Gastroesophageal sphincter (tissue), 4 donors: ENCODE results near the gene CFAP251. TPM values are rescaled to one million over a fixed set of nuclear protein-coding genes. Genes with fewer than 3 reads are reported as not detected.
A peak's percentile ranks its signal among the peaks of the same experiment; 100 is the strongest.

Experiments
- ATAC-seq: fragments of 150-250 bp; one replicate; pipeline ENCODE4 v1.9.1; 2016; ENCODE audit warnings: mild to moderate bottlenecking, moderate library complexity
- H3K27ac ChIP-seq, 4 donors: fragments of 200-600 bp; sonication (generic) in 3 of 4; 1 replicate in 3 of 4; 2 replicates in 1 of 4; pipeline ENCODE4 v1.5.1; 2016 to 2019
- H3K27me3 ChIP-seq: fragments of 200-600 bp; sonication (generic); one replicate; pipeline ENCODE4 v1.5.1; 2019
- H3K36me3 ChIP-seq, 2 donors: fragments of 200-600 bp; sonication (generic); one replicate each; pipeline ENCODE4 v1.5.1; 2019; ENCODE audit warnings: control low read depth in 1 of 2
- H3K4me1 ChIP-seq, 3 donors: fragments of 200-600 bp; sonication (generic); 1 replicate in 2 of 3; 2 replicates in 1 of 3; pipeline ENCODE4 v1.5.1; 2016 to 2019; ENCODE audit warnings: control low read depth in 2 of 3
- H3K4me3 ChIP-seq, 2 donors: fragments of 200-600 bp; sonication (generic); one replicate each; pipeline ENCODE4 v1.5.1; 2019; ENCODE audit warnings: mild to moderate bottlenecking in 1 of 2, moderate library complexity in 1 of 2
- H3K9me3 ChIP-seq, 3 donors: fragments of 200-600 bp; sonication (generic); one replicate each; pipeline ENCODE4 v1.5.1; 2017 to 2019; ENCODE audit warnings: control low read depth in 2 of 3
- EP300 ChIP-seq: sonication (generic); formaldehyde crosslinking; IDR thresholded peaks from one replicate; pipeline ENCODE4 v1.6.1; 2017; ENCODE audit warnings: antibody characterized with exemption, mild to moderate bottlenecking
- POLR2A ChIP-seq, 2 donors: fragments of 450-650 bp; IDR thresholded peaks; one replicate each; pipeline ENCODE4 v1.6.1; 2017; ENCODE audit warnings: antibody characterized with exemption in 2 of 2, mild to moderate bottlenecking in 2 of 2, moderate library complexity in 1 of 2
- POLR2AphosphoS5 ChIP-seq: sonication (generic); formaldehyde crosslinking; IDR thresholded peaks from one replicate; pipeline ENCODE4 v1.6.1; 2017; ENCODE audit warnings: antibody characterized with exemption
- WGBS, 2 donors: methylation state at CpG; one replicate each; pipeline ENCODE4 v1.1.5; 2018; ENCODE audit warnings: low coverage in 1 of 2; 5-methylcytosine and 5-hydroxymethylcytosine counted together
- total RNA-seq, 4 donors: library from RNA; depleted of rRNA; stranded (reverse); fragments of >200 nt; gene quantifications; one replicate each; pipeline ENCODE4 v1.1.0, GENCODE V29; 2016
- TF ChIP-seq, protein P1 (sequence below), 4 experiments: fragments of 200-600 bp in 2 of 4; fragments of 450-650 bp in 2 of 4; sonication (generic) in 1 of 4; IDR thresholded peaks; one replicate each; pipeline ENCODE4 v1.5.1; 2017 to 2019; ENCODE audit warnings: antibody characterized with exemption in 4 of 4, mild to moderate bottlenecking in 2 of 4, moderate library complexity in 2 of 4

Gene CFAP251
- total RNA-seq, 4 donors from 2014 or later = 0.35 to 1.9 (median 1.2) TPM

DNA sequence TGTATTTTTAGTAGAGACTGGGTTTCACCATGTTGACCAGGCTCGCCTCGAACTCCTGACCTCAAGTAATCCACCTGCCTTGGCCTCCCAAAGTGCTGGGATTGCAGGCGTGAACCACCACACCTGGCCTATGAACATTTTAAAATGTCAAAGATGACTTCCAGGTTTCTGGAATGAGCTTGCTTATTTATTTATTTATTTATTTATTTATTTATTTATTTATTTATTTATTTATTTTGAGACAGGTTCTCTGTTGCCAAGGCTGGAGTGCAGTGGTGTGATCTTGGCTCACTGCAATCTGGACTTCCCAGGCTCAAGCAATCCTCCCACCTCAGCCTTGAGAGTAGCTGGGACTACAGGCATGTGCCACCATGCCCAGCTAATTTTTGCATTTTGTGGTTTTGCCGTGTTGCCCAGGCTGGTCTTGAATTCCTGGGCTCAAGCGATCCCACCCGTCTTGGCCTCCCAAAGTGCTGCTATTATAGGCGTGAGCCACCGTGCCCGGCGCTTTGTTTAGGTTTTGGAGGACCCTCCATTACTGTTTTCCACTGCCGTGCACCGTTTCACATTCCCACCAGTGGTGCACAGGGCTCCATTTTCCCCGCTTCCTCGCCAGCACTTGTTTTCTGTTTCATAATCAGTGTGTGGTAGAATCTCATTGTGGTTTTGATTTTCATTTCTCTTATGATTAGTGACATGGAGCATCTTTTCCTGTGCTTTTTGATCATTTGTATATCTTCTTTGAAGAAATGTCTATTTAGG is 6.4 kb upstream of the CFAP251 start:
- no peaks in the 10 kb centered on the region for H3K27me3 ChIP-seq
- H3K9me3 ChIP-seq = no peaks in the 10 kb centered on the region
- H3K4me1 ChIP-seq = no peaks in the 10 kb centered on the region
- TF ChIP-seq POLR2A (IDR thresholded peaks at IDR 0.05) (no peak), EP300 (no peak), POLR2AphosphoS5 (no peak)
- TF ChIP-seq, protein P1, sequence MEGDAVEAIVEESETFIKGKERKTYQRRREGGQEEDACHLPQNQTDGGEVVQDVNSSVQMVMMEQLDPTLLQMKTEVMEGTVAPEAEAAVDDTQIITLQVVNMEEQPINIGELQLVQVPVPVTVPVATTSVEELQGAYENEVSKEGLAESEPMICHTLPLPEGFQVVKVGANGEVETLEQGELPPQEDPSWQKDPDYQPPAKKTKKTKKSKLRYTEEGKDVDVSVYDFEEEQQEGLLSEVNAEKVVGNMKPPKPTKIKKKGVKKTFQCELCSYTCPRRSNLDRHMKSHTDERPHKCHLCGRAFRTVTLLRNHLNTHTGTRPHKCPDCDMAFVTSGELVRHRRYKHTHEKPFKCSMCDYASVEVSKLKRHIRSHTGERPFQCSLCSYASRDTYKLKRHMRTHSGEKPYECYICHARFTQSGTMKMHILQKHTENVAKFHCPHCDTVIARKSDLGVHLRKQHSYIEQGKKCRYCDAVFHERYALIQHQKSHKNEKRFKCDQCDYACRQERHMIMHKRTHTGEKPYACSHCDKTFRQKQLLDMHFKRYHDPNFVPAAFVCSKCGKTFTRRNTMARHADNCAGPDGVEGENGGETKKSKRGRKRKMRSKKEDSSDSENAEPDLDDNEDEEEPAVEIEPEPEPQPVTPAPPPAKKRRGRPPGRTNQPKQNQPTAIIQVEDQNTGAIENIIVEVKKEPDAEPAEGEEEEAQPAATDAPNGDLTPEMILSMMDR (IDR thresholded peaks at IDR 0.05) = no peak
- H3K4me3 ChIP-seq = no peak overlapping the region
- H3K27ac ChIP-seq = no peak overlapping the region
- peaks cover 0 to 96% of the 10 kb centered on the region in 2 donors for H3K36me3 ChIP-seq
- ATAC-seq = no peak
- WGBS, 2 donors = 90 to 95% methylated on average over 5 to 7 of the region's 14 CpGs

GRCh38 chr12:121915841-121916321 is 2.5 kb upstream of the CFAP251 start:
- ATAC-seq = no peak
- Histone ChIP-seq H3K9me3 (no peaks in the 10 kb centered on the region), H3K36me3 (peaks cover 0 to 76% of the 10 kb centered on the region in 2 donors), H3K4me1 (peaks cover 0 to 12% (median 0%) of the 10 kb centered on the region in 3 donors), H3K27ac (no peak overlapping the region), H3K27me3 (no peaks in the 10 kb centered on the region), H3K4me3 (no peak overlapping the region)
- TF ChIP-seq EP300 = no peak
- no peak for TF ChIP-seq POLR2AphosphoS5
- TF ChIP-seq, protein P1 (IDR thresholded peaks at IDR 0.05) = no peak
- WGBS, 2 donors = 63 to 67% methylated on average over 4 to 5 of the region's 5 CpGs

DNA sequence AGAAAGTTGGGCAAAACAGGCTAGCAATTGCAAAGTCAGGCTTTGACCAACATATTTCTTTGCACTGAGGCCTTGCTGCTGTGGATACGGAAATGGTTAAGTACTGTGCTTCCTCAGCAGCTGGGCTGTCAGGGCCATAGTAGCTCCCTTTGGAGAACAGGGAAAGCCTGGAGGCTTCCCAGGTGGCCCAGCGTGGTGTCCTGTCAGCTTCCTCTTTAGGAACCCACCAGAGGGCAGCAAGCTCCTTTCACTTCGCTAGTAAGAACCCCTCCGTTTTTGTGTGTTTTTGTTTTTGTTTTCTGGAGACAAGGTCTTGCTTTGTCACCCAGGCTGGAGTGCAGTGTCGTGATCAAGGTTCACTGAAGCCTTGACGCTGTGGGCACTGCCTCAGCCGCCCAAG is 1.7 kb upstream of the CFAP251 start:
- Histone ChIP-seq H3K27me3 (no peaks in the 10 kb centered on the region), H3K36me3 (peaks cover 0 to 68% of the 10 kb centered on the region in 2 donors), H3K27ac (no peak overlapping the region), H3K9me3 (no peaks in the 10 kb centered on the region), H3K4me1 (peaks cover 0 to 12% (median 0%) of the 10 kb centered on the region in 3 donors), H3K4me3 (no peak overlapping the region)
- WGBS, 2 donors = 41 to 89% methylated on average over 4 of the region's 7 CpGs
- TF ChIP-seq POLR2A (IDR thresholded peaks at IDR 0.05) = no peak
- TF ChIP-seq POLR2AphosphoS5 = no peak
- TF ChIP-seq, protein P1 (IDR thresholded peaks at IDR 0.05) = no peak
- TF ChIP-seq EP300 = no peak
- no peak for ATAC-seq

DNA sequence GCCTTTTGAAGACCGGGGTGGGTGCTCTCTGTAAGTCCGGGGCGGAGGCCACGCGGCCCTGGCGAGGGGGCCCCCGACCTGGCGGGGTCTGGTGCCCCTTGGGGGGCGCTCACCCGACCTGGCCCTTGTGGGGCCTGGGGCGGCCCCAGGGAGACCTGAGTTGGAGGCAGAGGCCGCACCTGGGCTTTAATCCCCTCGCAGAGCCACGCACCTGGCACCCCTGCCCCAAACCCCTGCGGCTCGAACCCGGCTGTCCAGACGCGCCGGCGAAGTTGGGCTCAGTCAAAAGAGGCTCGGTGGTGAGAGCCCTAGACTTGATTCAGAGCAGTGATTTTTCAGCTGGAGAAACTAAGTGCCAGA is 267 bp downstream of the CFAP251 start:
- TF ChIP-seq POLR2A (IDR thresholded peaks at IDR 0.05) = no peak
- WGBS, 2 donors = 21 to 80% methylated on average over 1 to 2 of the region's 22 CpGs
- ATAC-seq = peak; percentile 23
- Histone ChIP-seq H3K4me1 (peaks cover 0 to 15% (median 0%) of the 10 kb centered on the region in 3 donors), H3K27me3 (no peaks in the 10 kb centered on the region), H3K9me3 (no peaks in the 10 kb centered on the region), H3K36me3 (peaks cover 0 to 52% of the 10 kb centered on the region in 2 donors), H3K27ac (peak overlapping the region in 2 of 4 donors; percentile 15 to 69), H3K4me3 (peak overlapping the region; percentile 6 to 49)

GRCh38 chr12:121921066-121921465 is 2.7 kb downstream of the CFAP251 start:
- Histone ChIP-seq H3K4me3 (no peak overlapping the region), H3K27me3 (no peaks in the 10 kb centered on the region), H3K36me3 (peaks cover 0 to 28% of the 10 kb centered on the region in 2 donors), H3K4me1 (peaks cover 0 to 28% (median 0%) of the 10 kb centered on the region in 3 donors), H3K9me3 (no peaks in the 10 kb centered on the region), H3K27ac (no peak overlapping the region)
- WGBS, 2 donors = 79 to 83% methylated on average over 1 to 2 of the region's 2 CpGs
- TF ChIP-seq EP300 (no peak), POLR2A (IDR thresholded peaks at IDR 0.05) (no peak), POLR2AphosphoS5 (no peak)
- TF ChIP-seq, protein P1 (IDR thresholded peaks at IDR 0.05) = no peak
- ATAC-seq = no peak
